HCT116 (cell line): Measurements from ENCODE around the gene KANK4. TPM values are rescaled to one million over a fixed set of nuclear protein-coding genes. Genes with fewer than 3 reads are reported as not detected.

Experiments used
- ATAC-seq: fragments of 200-7000 bp; cut with Tn5 transposase; 2 replicates; pipeline ENCODE4 v1.9.1; 2020; ENCODE audit warnings: mild to moderate bottlenecking, moderate library complexity
- BruUV-seq: library from RNA; stranded (reverse); fragments of 400-500 nt; replicated peaks from 2 replicates; lab custom pipeline; 2021; lab: Mats Ljungman, UMichigan
- CTCF ChIA-PET: fragments of 300-600 bp; sonication (Branson Sonifier 250); formaldehyde crosslinking; loops from one replicate; lab custom pipeline; 2021; ENCODE audit warnings: antibody characterized with exemption; lab: Charles Lee
- POLR2A ChIA-PET: fragments of 300-600, 350-600 bp; sonication (Branson Sonifier 250); formaldehyde crosslinking; loops from one replicate; lab custom pipeline; 2021; ENCODE audit warnings: antibody characterized with exemption; lab: Charles Lee
- RAD21 ChIA-PET, 2 experiments: fragments of 300-600 bp; sonication (Branson Sonifier 250); formaldehyde crosslinking; loops; one replicate each; lab custom pipeline; 2023; ENCODE audit warnings: low total read pairs in 2 of 2; ENCODE audit not compliant: uncharacterized antibody in 2 of 2, unreplicated experiment in 2 of 2, low non-redundant PET in 1 of 2; lab: Charles Lee
- DNase-seq: peaks from one replicate; pipeline ENCODE4 v3.0.0-alpha.2; 2010; ENCODE audit warnings: low read depth, low spot score
- H2AFZ ChIP-seq: fragments of 200-600 bp; shearing (Covaris generic), sonication (generic); 2 replicates; pipeline ENCODE4 v1.6.1; 2017; ENCODE audit warnings: low read depth, mixed run types, mixed read lengths, antibody characterized with exemption, low read length; ENCODE audit not compliant: poor library complexity, severe bottlenecking
- H3K27ac ChIP-seq: 2 replicates; pipeline ENCODE4 v1.5.1; 2012; ENCODE audit warnings: low read depth, low read length
- H3K27me3 ChIP-seq: fragments of 200-600 bp; sonication (generic); 2 replicates; pipeline ENCODE4 v1.6.1; 2016; ENCODE audit warnings: mixed run types, low read length, mixed read lengths; ENCODE audit not compliant: insufficient read depth
- H3K36me3 ChIP-seq, 2 experiments: fragments of 200-500 bp in 1 of 2; fragments of 200-600 bp in 1 of 2; sonication (Bioruptor generic) in 1 of 2; sonication (generic) in 1 of 2; 2 replicates each; pipeline versions ENCODE4 v1.5.1 to v1.6.1; 2014 to 2016; ENCODE audit warnings: low read length in 2 of 2, inconsistent platforms in 1 of 2, mixed read lengths in 1 of 2, mixed run types in 1 of 2; ENCODE audit not compliant: insufficient read depth in 2 of 2, control insufficient read depth in 1 of 2
- H3K4me1 ChIP-seq, 2 experiments: fragments of 200-600 bp in 1 of 2; sonication (generic) in 1 of 2; 2 replicates each; pipeline versions ENCODE4 v1.5.1 to v1.6.1; 2012 to 2017; ENCODE audit warnings: low read length in 2 of 2, inconsistent platforms in 1 of 2, mild to moderate bottlenecking in 1 of 2, mixed read lengths in 1 of 2, mixed run types in 1 of 2, moderate library complexity in 1 of 2; ENCODE audit not compliant: insufficient read depth in 2 of 2, control insufficient read depth in 1 of 2
- H3K4me2 ChIP-seq: fragments of 200-600 bp; sonication (generic); 2 replicates; pipeline ENCODE4 v1.6.1; 2017; ENCODE audit warnings: mixed run types, low read length, mixed read lengths
- H3K4me3 ChIP-seq, 2 experiments: fragments of 200-600 bp in 1 of 2; sonication (generic) in 1 of 2; replicated peaks in 1 of 2; 2 replicates each; pipeline ENCODE4 v1.5.1; 2011 to 2016; ENCODE audit warnings: low read length in 2 of 2, control low read depth in 1 of 2, low read depth in 1 of 2, mild to moderate bottlenecking in 1 of 2, mixed read lengths in 1 of 2, mixed run types in 1 of 2
- H3K79me2 ChIP-seq: fragments of 200-600 bp; sonication (generic); 2 replicates; pipeline ENCODE4 v1.6.1; 2017; ENCODE audit warnings: mild to moderate bottlenecking, mixed run types, low read length, moderate library complexity, mixed read lengths; ENCODE audit not compliant: insufficient read depth
- H3K9ac ChIP-seq: fragments of 200-600 bp; sonication (generic); 2 replicates; pipeline ENCODE4 v1.6.1; 2016; ENCODE audit warnings: low read length, mixed read lengths
- H3K9me2 ChIP-seq: fragments of 200-600 bp; sonication (generic), shearing (Covaris generic); 2 replicates; pipeline ENCODE4 v1.6.1; 2017; ENCODE audit warnings: mixed run types, mild to moderate bottlenecking, moderate library complexity; ENCODE audit not compliant: insufficient read depth
- H3K9me3 ChIP-seq, 2 experiments: fragments of 200-500 bp in 1 of 2; fragments of 200-600 bp in 1 of 2; sonication (Bioruptor generic) in 1 of 2; sonication (generic) in 1 of 2; 2 replicates each; pipeline ENCODE4 v1.6.1; 2014 to 2017; ENCODE audit warnings: low read length in 2 of 2, mixed read lengths in 2 of 2, inconsistent platforms in 1 of 2, low read depth in 1 of 2, mild to moderate bottlenecking in 1 of 2, mixed run types in 1 of 2, moderate library complexity in 1 of 2; ENCODE audit not compliant: control insufficient read depth in 1 of 2, insufficient read depth in 1 of 2
- H4K20me1 ChIP-seq: fragments of 200-600 bp; sonication (generic), shearing (Covaris generic); 2 replicates; pipeline ENCODE4 v1.6.1; 2017; ENCODE audit warnings: mixed run types, mild to moderate bottlenecking, moderate library complexity; ENCODE audit not compliant: insufficient read depth
- CBX3 ChIP-seq: IDR thresholded peaks from 2 replicates; pipeline ENCODE4 v1.6.1; 2012; ENCODE audit warnings: low read depth
- EGR1 ChIP-seq: IDR thresholded peaks from 2 replicates; pipeline ENCODE4 v1.6.1; 2012; ENCODE audit warnings: low read depth
- ELF1 ChIP-seq: IDR thresholded peaks from 2 replicates; pipeline ENCODE4 v1.6.1; 2012; ENCODE audit warnings: low read depth, borderline replicate concordance
- EZH2 ChIP-seq: fragments of 200-600 bp; sonication (generic); IDR thresholded peaks from 2 replicates; pipeline ENCODE4 v1.6.1; 2017; ENCODE audit warnings: antibody characterized with exemption, mixed run types
- EZH2phosphoT487 ChIP-seq: fragments of 200-600 bp; IDR thresholded peaks from 2 replicates; pipeline ENCODE4 v1.6.1; 2018; ENCODE audit warnings: antibody characterized with exemption, borderline replicate concordance
- FOSL1 ChIP-seq: IDR thresholded peaks from 2 replicates; pipeline ENCODE4 v1.6.1; 2012; ENCODE audit warnings: low read depth
- RAD21 ChIP-seq: IDR thresholded peaks from 2 replicates; pipeline ENCODE4 v1.6.1; 2012; ENCODE audit warnings: low read depth, mild to moderate bottlenecking
- SP1 ChIP-seq: IDR thresholded peaks from 2 replicates; pipeline ENCODE4 v1.6.1; 2012; ENCODE audit warnings: low read depth
- TCF7L2 ChIP-seq: IDR thresholded peaks from 2 replicates; pipeline ENCODE4 v1.7.0; 2011; ENCODE audit warnings: borderline replicate concordance, inconsistent platforms; ENCODE audit not compliant: insufficient read depth, insufficient read length; ENCODE audit errors: extremely low read depth
- YY1 ChIP-seq: IDR thresholded peaks from 2 replicates; pipeline ENCODE4 v1.6.1; 2011; ENCODE audit warnings: low read length, low read depth, moderate library complexity, mild to moderate bottlenecking; ENCODE audit not compliant: insufficient replicate concordance; ENCODE audit errors: extremely low read depth
- intact Hi-C: fragments of 100-400 bp; cut with micrococcal nuclease; formaldehyde crosslinking; loops from 2 replicates; pipeline ENCODE4 v1.10.0; 2022
- total RNA-seq: library from RNA; stranded (reverse); gene quantifications from one replicate; pipeline ENCODE4 v1.2.1, GENCODE V29; 2021; ENCODE audit not compliant: unreplicated experiment
- TF ChIP-seq, protein P1 (sequence below): IDR thresholded peaks from 2 replicates; pipeline ENCODE4 v1.6.1; 2012
- TF ChIP-seq, protein P2 (sequence below), 3 experiments: fragments of 200-600 bp in 1 of 3; sonication (generic) in 1 of 3; IDR thresholded peaks in 2 of 3; conservative IDR thresholded peaks in 1 of 3; 2 replicates each; pipeline ENCODE4 v1.5.1; 2012 to 2017; ENCODE audit warnings: low read depth in 2 of 3, low read length in 2 of 3, antibody characterized with exemption in 1 of 3, borderline replicate concordance in 1 of 3, control low read depth in 1 of 3, mild to moderate bottlenecking in 1 of 3, mixed read lengths in 1 of 3, mixed run types in 1 of 3, moderate library complexity in 1 of 3; ENCODE audit not compliant: insufficient read depth in 1 of 3
- TF ChIP-seq, protein P3 (sequence below): IDR thresholded peaks from 2 replicates; pipeline ENCODE4 v1.6.1; 2012; ENCODE audit warnings: low read depth
- TF ChIP-seq, protein P4 (sequence below): IDR thresholded peaks from 2 replicates; pipeline ENCODE4 v1.6.1; 2011; ENCODE audit warnings: mild to moderate bottlenecking, low read length, moderate library complexity; ENCODE audit not compliant: insufficient replicate concordance; ENCODE audit errors: extremely low read depth

KANK4 gene
- total RNA-seq, 1 experiment from 2014 or later = not detected

DNA sequence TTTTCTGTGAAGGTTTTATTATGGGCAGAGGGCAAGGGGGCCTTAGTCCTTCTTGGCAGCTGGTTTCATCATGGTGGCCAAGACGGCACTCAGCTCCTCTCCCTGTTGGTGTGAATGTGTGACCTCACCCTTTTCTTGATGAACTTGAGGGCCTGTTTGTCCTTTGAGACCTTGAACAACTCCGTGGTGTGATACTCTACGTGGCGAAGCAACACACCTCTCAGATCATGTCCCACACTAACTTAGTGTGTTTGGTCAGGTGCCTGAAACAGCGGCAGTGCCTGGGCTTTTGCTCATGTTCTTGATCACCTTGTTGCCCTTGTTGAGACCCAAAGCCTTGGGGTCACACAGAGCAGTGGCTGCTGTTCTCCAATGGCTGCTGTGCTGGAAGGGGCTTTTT lies 111.1 kb downstream of the KANK4 start:
- H3K9me3 ChIP-seq = peaks cover 4 to 16% of the 10 kb centered on the region in 2 experiments; a peak in 3 of 4 replicates
- POLR2A ChIA-PET = no interaction called here
- BruUV-seq = no TSS peak
- TF ChIP-seq SP1 (no peak), EZH2 (no peak), EGR1 (no peak), CBX3 (no peak), FOSL1 (no peak), YY1 (no peak), EZH2phosphoT487 (no peak), ELF1 (no peak), TCF7L2 (no peak), RAD21 (no peak)
- TF ChIP-seq, protein P1, sequence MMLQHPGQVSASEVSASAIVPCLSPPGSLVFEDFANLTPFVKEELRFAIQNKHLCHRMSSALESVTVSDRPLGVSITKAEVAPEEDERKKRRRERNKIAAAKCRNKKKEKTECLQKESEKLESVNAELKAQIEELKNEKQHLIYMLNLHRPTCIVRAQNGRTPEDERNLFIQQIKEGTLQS = no peak
- TF ChIP-seq, protein P2, sequence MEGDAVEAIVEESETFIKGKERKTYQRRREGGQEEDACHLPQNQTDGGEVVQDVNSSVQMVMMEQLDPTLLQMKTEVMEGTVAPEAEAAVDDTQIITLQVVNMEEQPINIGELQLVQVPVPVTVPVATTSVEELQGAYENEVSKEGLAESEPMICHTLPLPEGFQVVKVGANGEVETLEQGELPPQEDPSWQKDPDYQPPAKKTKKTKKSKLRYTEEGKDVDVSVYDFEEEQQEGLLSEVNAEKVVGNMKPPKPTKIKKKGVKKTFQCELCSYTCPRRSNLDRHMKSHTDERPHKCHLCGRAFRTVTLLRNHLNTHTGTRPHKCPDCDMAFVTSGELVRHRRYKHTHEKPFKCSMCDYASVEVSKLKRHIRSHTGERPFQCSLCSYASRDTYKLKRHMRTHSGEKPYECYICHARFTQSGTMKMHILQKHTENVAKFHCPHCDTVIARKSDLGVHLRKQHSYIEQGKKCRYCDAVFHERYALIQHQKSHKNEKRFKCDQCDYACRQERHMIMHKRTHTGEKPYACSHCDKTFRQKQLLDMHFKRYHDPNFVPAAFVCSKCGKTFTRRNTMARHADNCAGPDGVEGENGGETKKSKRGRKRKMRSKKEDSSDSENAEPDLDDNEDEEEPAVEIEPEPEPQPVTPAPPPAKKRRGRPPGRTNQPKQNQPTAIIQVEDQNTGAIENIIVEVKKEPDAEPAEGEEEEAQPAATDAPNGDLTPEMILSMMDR (IDR thresholded peaks at IDR 0.05 in 2 of 3, conservative IDR thresholded peaks at IDR 0.05 in 1 of 3; ENCODE audit: borderline replicate concordance in 1 of 3, insufficient read depth in 1 of 3, low read depth in 2 of 3, low read length in 2 of 3) = no peak
- TF ChIP-seq, protein P3, sequence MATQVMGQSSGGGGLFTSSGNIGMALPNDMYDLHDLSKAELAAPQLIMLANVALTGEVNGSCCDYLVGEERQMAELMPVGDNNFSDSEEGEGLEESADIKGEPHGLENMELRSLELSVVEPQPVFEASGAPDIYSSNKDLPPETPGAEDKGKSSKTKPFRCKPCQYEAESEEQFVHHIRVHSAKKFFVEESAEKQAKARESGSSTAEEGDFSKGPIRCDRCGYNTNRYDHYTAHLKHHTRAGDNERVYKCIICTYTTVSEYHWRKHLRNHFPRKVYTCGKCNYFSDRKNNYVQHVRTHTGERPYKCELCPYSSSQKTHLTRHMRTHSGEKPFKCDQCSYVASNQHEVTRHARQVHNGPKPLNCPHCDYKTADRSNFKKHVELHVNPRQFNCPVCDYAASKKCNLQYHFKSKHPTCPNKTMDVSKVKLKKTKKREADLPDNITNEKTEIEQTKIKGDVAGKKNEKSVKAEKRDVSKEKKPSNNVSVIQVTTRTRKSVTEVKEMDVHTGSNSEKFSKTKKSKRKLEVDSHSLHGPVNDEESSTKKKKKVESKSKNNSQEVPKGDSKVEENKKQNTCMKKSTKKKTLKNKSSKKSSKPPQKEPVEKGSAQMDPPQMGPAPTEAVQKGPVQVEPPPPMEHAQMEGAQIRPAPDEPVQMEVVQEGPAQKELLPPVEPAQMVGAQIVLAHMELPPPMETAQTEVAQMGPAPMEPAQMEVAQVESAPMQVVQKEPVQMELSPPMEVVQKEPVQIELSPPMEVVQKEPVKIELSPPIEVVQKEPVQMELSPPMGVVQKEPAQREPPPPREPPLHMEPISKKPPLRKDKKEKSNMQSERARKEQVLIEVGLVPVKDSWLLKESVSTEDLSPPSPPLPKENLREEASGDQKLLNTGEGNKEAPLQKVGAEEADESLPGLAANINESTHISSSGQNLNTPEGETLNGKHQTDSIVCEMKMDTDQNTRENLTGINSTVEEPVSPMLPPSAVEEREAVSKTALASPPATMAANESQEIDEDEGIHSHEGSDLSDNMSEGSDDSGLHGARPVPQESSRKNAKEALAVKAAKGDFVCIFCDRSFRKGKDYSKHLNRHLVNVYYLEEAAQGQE = no peak
- TF ChIP-seq, protein P4, sequence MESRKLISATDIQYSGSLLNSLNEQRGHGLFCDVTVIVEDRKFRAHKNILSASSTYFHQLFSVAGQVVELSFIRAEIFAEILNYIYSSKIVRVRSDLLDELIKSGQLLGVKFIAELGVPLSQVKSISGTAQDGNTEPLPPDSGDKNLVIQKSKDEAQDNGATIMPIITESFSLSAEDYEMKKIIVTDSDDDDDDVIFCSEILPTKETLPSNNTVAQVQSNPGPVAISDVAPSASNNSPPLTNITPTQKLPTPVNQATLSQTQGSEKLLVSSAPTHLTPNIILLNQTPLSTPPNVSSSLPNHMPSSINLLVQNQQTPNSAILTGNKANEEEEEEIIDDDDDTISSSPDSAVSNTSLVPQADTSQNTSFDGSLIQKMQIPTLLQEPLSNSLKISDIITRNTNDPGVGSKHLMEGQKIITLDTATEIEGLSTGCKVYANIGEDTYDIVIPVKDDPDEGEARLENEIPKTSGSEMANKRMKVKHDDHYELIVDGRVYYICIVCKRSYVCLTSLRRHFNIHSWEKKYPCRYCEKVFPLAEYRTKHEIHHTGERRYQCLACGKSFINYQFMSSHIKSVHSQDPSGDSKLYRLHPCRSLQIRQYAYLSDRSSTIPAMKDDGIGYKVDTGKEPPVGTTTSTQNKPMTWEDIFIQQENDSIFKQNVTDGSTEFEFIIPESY = no peak
- TF ChIP-seq, all 23 proteins: peak for 0
- Histone ChIP-seq H3K4me2 (no peak overlapping the region), H3K4me1 (peaks cover 0 to 6% of the 10 kb centered on the region in 2 experiments; a peak in 2 of 4 replicates), H3K4me3 (no peak overlapping the region), H3K79me2 (no peaks in the 10 kb centered on the region), H3K9me2 (no peaks in the 10 kb centered on the region), H3K27me3 (no peaks in the 10 kb centered on the region), H3K9ac (no peak overlapping the region), H4K20me1 (no peaks in the 10 kb centered on the region), H3K36me3 (no peaks in the 10 kb centered on the region), H3K27ac (no peak overlapping the region), H2AFZ (no peak overlapping the region)
- ChIA-PET CTCF (no interaction called here), RAD21 (no interaction called here)
- ATAC-seq (no peak), DNase-seq (no peak)
- intact Hi-C loops = no loop called here
